Brain microvascular endothelial cell (primary cell): ENCODE data around the gene LIPC.

ENCODE experiments used
- DNase-seq: peaks from one replicate; pipeline ENCODE4 v3.0.0-alpha.2; 2020
- H3K27ac ChIP-seq: fragments of 250-450 bp; sonication (Bioruptor Pico); 2 replicates; pipeline ENCODE4 v1.5.1; 2020; ENCODE audit warnings: mild to moderate bottlenecking, moderate library complexity
- H3K27me3 ChIP-seq: fragments of 250-450 bp; sonication (Bioruptor Pico); replicated peaks from 2 replicates; pipeline ENCODE4 v1.5.1; 2020; ENCODE audit warnings: mild to moderate bottlenecking
- H3K36me3 ChIP-seq: fragments of 250-450 bp; sonication (Bioruptor Pico); replicated peaks from 2 replicates; pipeline ENCODE4 v1.5.1; 2020; ENCODE audit warnings: mild to moderate bottlenecking
- H3K4me3 ChIP-seq: 2 replicates; pipeline ENCODE4 v1.5.1; 2011; ENCODE audit warnings: low read depth, mild to moderate bottlenecking, control low read depth, low read length, moderate library complexity
- in situ Hi-C: cut with HindIII; loops from 2 replicates; pipeline ENCODE4 v1.10.0; 2017; ENCODE audit warnings: low sequenced_read_pairs, low pct_ligation_motif_present
- TF ChIP-seq, protein P1 (sequence below): IDR thresholded peaks from 2 replicates; pipeline ENCODE4 v1.5.1; 2011; ENCODE audit warnings: low read depth, mild to moderate bottlenecking, moderate library complexity, low read length, control low read depth, inconsistent platforms; ENCODE audit errors: missing control alignments

The LIPC gene

DNA sequence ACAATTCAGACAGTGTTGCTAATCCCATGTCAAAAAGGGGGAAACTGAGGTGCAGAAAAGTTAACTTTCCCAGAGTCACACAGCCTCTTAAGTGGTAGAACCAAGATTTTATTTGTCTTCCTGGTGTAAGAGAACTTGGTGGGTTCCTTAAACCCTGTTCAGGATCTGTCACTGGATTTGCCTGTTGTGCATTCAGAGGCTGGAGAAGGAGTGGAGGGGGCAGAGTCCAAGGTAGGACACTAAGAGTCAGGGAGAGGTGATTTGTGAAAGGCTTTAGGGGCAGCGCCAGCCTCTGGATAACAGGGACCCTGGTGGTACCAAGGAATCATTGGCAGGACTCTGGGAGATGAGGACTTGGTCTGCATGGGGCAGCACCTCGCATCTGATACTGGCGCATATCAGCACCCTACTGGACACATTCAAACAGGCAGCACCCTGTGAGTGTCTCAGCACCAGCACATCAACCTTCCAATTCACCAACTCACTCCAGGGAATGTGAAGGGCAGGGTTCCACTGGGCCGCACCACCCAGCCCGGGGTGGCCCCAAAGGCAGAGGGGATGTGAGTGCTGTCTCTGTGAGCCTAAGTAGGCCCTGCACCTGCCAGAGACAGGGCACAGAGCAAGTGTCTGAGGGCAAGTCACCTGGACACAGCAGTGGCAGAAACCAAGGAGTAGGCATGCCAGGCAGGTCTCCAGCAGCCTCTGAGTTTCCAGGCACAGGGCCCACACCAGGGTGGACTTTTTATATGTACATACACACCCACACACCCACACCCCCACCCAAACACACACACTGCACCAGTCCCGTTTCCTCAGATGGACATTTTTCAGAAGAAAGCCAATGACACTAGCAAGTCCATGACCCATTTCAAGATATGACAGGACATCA lies 71.6 kb downstream of the LIPC start:
- H3K4me3 ChIP-seq: no peak overlapping the region
- no peak for DNase-seq
- no peak overlapping the region for H3K27ac ChIP-seq
- H3K27me3 ChIP-seq: no peaks in the 10 kb centered on the region
- TF ChIP-seq, protein P1, sequence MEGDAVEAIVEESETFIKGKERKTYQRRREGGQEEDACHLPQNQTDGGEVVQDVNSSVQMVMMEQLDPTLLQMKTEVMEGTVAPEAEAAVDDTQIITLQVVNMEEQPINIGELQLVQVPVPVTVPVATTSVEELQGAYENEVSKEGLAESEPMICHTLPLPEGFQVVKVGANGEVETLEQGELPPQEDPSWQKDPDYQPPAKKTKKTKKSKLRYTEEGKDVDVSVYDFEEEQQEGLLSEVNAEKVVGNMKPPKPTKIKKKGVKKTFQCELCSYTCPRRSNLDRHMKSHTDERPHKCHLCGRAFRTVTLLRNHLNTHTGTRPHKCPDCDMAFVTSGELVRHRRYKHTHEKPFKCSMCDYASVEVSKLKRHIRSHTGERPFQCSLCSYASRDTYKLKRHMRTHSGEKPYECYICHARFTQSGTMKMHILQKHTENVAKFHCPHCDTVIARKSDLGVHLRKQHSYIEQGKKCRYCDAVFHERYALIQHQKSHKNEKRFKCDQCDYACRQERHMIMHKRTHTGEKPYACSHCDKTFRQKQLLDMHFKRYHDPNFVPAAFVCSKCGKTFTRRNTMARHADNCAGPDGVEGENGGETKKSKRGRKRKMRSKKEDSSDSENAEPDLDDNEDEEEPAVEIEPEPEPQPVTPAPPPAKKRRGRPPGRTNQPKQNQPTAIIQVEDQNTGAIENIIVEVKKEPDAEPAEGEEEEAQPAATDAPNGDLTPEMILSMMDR: no peak
- H3K36me3 ChIP-seq: no peaks in the 10 kb centered on the region
- in situ Hi-C loops: no loop called here

- Histone ChIP-seq H3K27me3 (no peaks in the 10 kb centered on the region), H3K27ac (no peak overlapping the region), H3K4me3 (no peak overlapping the region), H3K36me3 (no peaks in the 10 kb centered on the region)
- TF ChIP-seq, protein P1: no peak
- in situ Hi-C loops: no loop called here
- no peak for DNase-seq
Measured at GRCh38 chr15:58504674-58505234, 73.0 kb downstream of the LIPC start.

- Histone ChIP-seq H3K36me3 (no peaks in the 10 kb centered on the region), H3K27me3 (no peaks in the 10 kb centered on the region), H3K4me3 (no peak overlapping the region), H3K27ac (no peak overlapping the region)
- in situ Hi-C loops: no loop called here
- TF ChIP-seq, protein P1: no peak
- DNase-seq: no peak
Measured at GRCh38 chr15:58505581-58505980, 73.8 kb downstream of the LIPC start.

DNA sequence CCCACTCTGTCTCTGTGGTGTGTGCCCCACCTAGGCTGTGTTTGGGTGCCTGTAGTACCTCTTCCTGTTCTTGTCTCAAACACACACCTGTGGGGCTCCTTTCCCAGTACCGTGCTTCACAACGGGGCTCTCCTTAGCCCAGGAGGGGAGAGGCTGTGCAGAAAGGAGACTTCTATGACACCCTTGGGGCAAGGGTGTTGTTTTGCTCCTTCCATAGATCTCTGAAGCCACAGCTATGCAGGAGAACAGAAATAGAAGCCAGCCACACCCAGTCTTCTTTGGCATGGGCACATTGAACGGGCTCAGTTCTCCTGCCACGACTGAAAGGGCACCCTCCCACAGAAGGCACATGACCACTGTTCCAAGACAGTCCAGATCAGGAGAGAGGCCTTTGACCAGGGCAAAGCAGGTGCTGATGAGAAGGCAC lies 74.3 kb downstream of the LIPC start:
- TF ChIP-seq, protein P1: no peak
- Histone ChIP-seq H3K27ac (no peak overlapping the region), H3K4me3 (no peak overlapping the region), H3K36me3 (no peaks in the 10 kb centered on the region), H3K27me3 (no peaks in the 10 kb centered on the region)
- no peak for DNase-seq
- in situ Hi-C loops: no loop called here

GRCh38 chr15:58506783-58507668 lies 75.2 kb downstream of the LIPC start:
- TF ChIP-seq, protein P1: no peak
- H3K27ac ChIP-seq: no peak overlapping the region
- H3K27me3 ChIP-seq: no peaks in the 10 kb centered on the region
- in situ Hi-C loops: no loop called here
- DNase-seq: no peak
- H3K4me3 ChIP-seq: no peak overlapping the region
- H3K36me3 ChIP-seq: no peaks in the 10 kb centered on the region
